GM12801 (cell line): Measurements from ENCODE around the gene TRRAP.

Experiments
- CTCF ChIP-seq: IDR thresholded peaks from one replicate; pipeline ENCODE4 v1.5.1; 2011; ENCODE audit warnings: control low read depth; ENCODE audit not compliant: insufficient read length; ENCODE audit errors: extremely low read depth

The TRRAP gene

DNA sequence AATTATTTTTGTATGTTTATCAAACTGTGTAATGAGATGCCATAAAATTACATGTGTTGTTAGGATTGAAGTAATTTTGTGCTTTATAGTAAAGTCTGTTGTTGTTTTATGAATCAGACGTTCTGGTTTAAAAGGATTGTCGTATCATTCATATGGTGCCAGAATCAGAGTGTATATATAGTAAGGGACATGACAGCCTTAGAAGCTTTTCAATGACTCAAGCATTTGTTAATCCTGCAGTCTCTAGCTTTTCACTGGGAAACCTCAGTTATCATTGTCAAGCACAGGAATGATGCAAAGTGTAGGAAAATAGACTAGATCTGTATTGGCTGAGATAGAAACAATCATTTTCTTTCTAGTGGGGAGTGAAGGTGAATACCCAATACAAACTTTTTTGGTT is 57.5 kb downstream of the TRRAP start:
- TF ChIP-seq CTCF: no peak

DNA sequence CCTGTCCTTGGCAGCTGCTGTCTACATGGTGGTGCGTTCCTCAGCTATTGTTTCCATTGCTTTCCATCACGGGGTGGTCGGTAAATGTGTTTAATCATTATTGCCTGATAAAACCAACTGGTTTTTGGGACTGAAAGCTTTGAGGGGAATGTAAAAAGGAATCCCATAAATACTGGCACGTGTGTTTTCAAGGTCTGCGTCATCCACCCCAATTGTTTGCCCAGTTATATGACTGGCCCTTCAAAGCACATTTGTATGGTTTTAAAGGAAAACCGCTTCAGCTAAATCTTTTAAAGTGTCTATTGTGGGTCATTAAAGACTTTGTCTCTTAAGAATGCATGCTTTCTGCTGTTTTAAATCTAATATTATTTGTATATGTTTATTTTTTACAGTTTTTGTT is 65.0 kb downstream of the TRRAP start:
- TF ChIP-seq CTCF: no peak

DNA sequence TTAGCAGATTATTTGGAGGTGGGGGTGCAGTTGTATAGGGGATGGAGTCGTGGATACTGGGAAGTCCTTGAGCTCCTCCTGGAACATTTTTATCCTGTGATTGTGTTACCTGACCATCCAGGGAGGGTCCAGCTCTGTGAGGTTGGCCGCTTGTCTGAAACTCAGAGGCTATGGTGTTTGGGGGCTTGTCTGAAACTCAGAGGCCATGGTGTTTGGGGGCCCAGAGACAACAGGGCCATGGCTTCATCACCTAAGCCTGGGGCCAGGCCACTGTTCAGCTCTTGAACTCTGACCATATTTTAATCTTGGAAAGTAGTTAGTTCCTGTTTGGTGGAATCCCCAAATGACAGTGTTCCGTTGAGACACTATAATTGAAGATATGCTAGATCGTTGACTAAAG is 66.1 kb downstream of the TRRAP start:
- TF ChIP-seq CTCF: no peak

DNA sequence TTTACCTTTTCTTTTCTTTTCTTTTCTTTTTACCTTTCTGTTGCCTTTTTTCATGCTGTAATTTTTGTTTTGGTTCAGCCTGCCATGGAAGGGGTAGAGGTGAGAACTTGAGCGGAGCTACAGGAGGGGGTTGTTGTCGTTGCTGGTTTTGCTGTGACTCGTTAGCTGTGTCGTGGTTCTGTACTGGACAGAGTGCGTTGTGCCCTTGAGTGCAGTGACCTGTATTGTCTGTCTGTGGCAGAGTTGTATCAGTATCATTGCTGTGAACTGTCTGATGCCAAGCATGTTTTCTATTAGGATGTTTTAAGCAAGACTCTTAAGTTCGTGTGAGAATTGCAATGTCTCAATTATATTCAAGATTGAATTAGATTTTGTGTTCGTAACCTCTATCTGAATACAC is 67.5 kb downstream of the TRRAP start:
- TF ChIP-seq CTCF: no peak

DNA sequence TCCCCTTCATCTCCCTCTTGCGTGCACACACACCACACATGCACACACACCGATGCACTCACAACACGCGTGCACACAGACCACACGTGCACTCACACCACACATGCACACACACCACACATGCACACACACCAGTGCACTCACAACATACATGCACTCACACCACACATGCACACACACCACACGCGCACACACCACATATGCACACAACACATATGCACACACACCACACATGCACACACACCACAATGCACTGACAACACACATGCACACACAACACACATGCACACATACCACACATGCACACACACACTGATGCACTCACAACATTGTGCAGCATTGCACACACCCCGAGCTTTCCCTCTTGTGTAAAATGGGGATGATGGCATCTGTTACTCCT is 68.1 kb downstream of the TRRAP start:
- TF ChIP-seq CTCF: no peak

GRCh38 chr7:98949336-98950044 is 71.2 kb downstream of the TRRAP start:
- TF ChIP-seq CTCF: no peak

GRCh38 chr7:98955992-98956391 is 77.7 kb downstream of the TRRAP start:
- TF ChIP-seq CTCF: no peak

DNA sequence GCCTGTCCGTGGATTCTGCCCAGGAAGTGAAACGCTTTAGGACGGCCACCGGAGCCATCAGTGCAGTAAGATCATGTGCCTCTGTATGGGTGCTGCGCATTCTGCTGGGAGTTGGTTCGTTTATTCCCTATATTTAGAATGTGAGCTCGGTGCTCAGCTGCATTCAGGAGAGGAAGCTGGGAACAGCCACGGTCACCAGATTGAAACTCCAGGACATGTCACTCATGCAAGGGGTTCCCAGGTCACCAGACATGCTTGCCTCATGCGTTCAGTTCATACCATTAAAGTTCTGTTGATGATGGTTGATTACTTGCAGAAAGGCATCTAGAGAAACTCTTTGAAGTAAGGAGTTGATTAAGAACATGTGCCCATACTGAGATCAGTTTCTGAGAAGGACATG is 78.1 kb downstream of the TRRAP start:
- no peak for TF ChIP-seq CTCF
